CD4-positive, CD25-positive, alpha-beta regulatory T cell (primary cell): ENCODE results near the gene TMEM178A. TPM values are rescaled to one million over a fixed set of nuclear protein-coding genes. Genes with fewer than 3 reads are reported as not detected.
A peak's percentile ranks its signal among the peaks of the same experiment; 100 is the strongest.

Experiments used
- ATAC-seq, 2 donors: fragments of 150-1000 bp; cut with Tn5 transposase; one replicate each; pipeline ENCODE4 v1.10.0; 2021; ENCODE audit warnings: low read depth in 2 of 2, moderate number of reproducible peaks in 2 of 2, moderate library complexity in 1 of 2
- DNase-seq, 3 donors: peaks; one replicate each; pipeline versions ENCODE4 v3.0.0 to v3.0.0-alpha.2; 2012 to 2022; ENCODE audit warnings: mixed read lengths in 1 of 3
- H3K27ac ChIP-seq: one replicate; pipeline ENCODE4 v1.7.0; 2013; ENCODE audit warnings: mild to moderate bottlenecking, low read length; ENCODE audit not compliant: insufficient read depth, poor library complexity, severe bottlenecking
- H3K27me3 ChIP-seq: one replicate; pipeline ENCODE4 v1.7.0; 2013; ENCODE audit warnings: low read length; ENCODE audit not compliant: control insufficient read depth, insufficient read depth
- H3K36me3 ChIP-seq: one replicate; pipeline ENCODE4 v1.7.0; 2013; ENCODE audit warnings: mild to moderate bottlenecking, low read length, moderate library complexity; ENCODE audit not compliant: control insufficient read depth, insufficient read depth
- H3K4me1 ChIP-seq: 2 replicates; pipeline ENCODE4 v1.7.0; 2013; ENCODE audit warnings: mild to moderate bottlenecking, low read length; ENCODE audit not compliant: insufficient read depth, control insufficient read depth, poor library complexity, severe bottlenecking
- H3K4me3 ChIP-seq: one replicate; pipeline ENCODE4 v1.7.0; 2013; ENCODE audit warnings: low read depth, mild to moderate bottlenecking, low read length, moderate library complexity
- H3K9me3 ChIP-seq, 2 experiments: 1 replicate in 1 of 2; 2 replicates in 1 of 2; pipeline ENCODE4 v1.7.0; 2013; ENCODE audit warnings: low read length in 2 of 2, mild to moderate bottlenecking in 1 of 2, moderate library complexity in 1 of 2; ENCODE audit not compliant: control insufficient read depth in 2 of 2
- H3K27ac Mint-ChIP-seq, 3 donors: one replicate each; pipeline ENCODE4 v1.8.0; 2020 to 2022; ENCODE audit warnings: mild to moderate bottlenecking in 3 of 3, mixed read lengths in 3 of 3, moderate library complexity in 2 of 3
- H3K27me3 Mint-ChIP-seq: one replicate; pipeline ENCODE4 v1.8.0; 2022; ENCODE audit warnings: mild to moderate bottlenecking, mixed read lengths
- H3K36me3 Mint-ChIP-seq: one replicate; pipeline ENCODE4 v1.8.0; 2020; ENCODE audit warnings: mixed read lengths
- H3K4me1 Mint-ChIP-seq, 4 donors: one replicate each; pipeline ENCODE4 v1.8.0; 2020 to 2022; ENCODE audit warnings: mixed read lengths in 4 of 4, mild to moderate bottlenecking in 1 of 4
- H3K4me3 Mint-ChIP-seq, 4 donors: one replicate each; pipeline ENCODE4 v1.8.0; 2020 to 2022; ENCODE audit warnings: mild to moderate bottlenecking in 4 of 4, mixed read lengths in 4 of 4, moderate library complexity in 3 of 4
- H3K9me3 Mint-ChIP-seq, 7 donors: one replicate each; pipeline ENCODE4 v1.8.0; 2020 to 2022; ENCODE audit warnings: mixed read lengths in 7 of 7, mild to moderate bottlenecking in 3 of 7, moderate library complexity in 2 of 7
- polyA plus RNA-seq, 4 donors: library from polyadenylated mRNA; unstranded; fragments of 300-500 nt; fragmentation: Illumina TruSeq; gene quantifications; one replicate each; pipeline ENCODE4 v1.2.3, GENCODE V29; 2021
- total RNA-seq: library from RNA; stranded (reverse); gene quantifications from one replicate; pipeline ENCODE4 v1.2.3, GENCODE V29; 2022

Gene TMEM178A
- total RNA-seq (not detected), polyA plus RNA-seq (not detected)

GRCh38 chr2:39665811-39666490, at the start of gene TMEM178A:
Gene TMEM178A, plus strand, starts transcription at chr2:39665917. Its CDS starts 58 bp downstream, at chr2:39665975.
- Histone ChIP-seq H3K4me1 (peaks cover 4% of the 10 kb centered on the region), H3K4me3 (no peak within 1 kb of the TSS), H3K27ac (no peak within 1 kb of the TSS), H3K9me3 (no peaks in the 10 kb centered on the region), H3K36me3 (no peaks in the 10 kb centered on the region), H3K27me3 (peaks cover 38% of the 10 kb centered on the region)
- H3K4me3 Mint-ChIP-seq, result peak within 1 kb of the TSS in 2 of 4 donors; percentile 58 to 61
- H3K9me3 Mint-ChIP-seq, result peaks cover 0 to 4% (median 0%) of the 10 kb centered on the region in 7 donors
- H3K4me1 Mint-ChIP-seq, result peaks cover 0 to 12% (median 5%) of the 10 kb centered on the region in 4 donors
- no peak within 1 kb of the TSS for H3K27ac Mint-ChIP-seq
- peaks cover 78% of the 10 kb centered on the region for H3K27me3 Mint-ChIP-seq
- ATAC-seq, result no peak
- DNase-seq, result no peak
- no peaks in the 10 kb centered on the region for H3K36me3 Mint-ChIP-seq

DNA sequence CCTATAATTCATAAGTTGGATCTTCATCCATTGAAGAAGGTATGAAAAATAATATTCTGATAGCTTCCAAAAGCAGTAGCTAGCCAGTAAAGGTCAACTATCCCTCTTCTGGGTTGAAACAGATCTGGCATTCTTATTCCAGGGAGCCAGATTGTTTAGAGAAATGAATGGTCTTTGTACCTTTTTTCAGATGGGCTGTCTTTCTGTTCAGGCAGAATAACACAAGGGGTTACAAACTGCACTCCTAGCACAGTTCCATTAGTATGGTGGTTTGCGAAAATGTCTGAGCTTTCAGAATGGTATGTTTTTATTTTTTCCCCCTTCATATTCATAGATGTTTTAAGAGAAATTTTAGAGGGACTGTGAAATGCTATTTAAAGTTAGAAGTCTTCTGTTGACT, 47.5 kb upstream of the TMEM178A start:
- Mint-ChIP-seq H3K9me3 (peaks cover 0 to 2% (median 0%) of the 10 kb centered on the region in 7 donors), H3K4me1 (no peaks in the 10 kb centered on the region), H3K4me3 (no peak overlapping the region), H3K27ac (no peak overlapping the region), H3K27me3 (peaks cover 27% of the 10 kb centered on the region), H3K36me3 (no peaks in the 10 kb centered on the region)
- H3K4me1 ChIP-seq, result no peaks in the 10 kb centered on the region
- H3K36me3 ChIP-seq, result no peaks in the 10 kb centered on the region
- DNase-seq (no peak), ATAC-seq (no peak)
- H3K27ac ChIP-seq, result no peak overlapping the region
- no peak overlapping the region for H3K4me3 ChIP-seq
- H3K9me3 ChIP-seq, result no peaks in the 10 kb centered on the region
- H3K27me3 ChIP-seq, result peaks cover 12% of the 10 kb centered on the region

DNA sequence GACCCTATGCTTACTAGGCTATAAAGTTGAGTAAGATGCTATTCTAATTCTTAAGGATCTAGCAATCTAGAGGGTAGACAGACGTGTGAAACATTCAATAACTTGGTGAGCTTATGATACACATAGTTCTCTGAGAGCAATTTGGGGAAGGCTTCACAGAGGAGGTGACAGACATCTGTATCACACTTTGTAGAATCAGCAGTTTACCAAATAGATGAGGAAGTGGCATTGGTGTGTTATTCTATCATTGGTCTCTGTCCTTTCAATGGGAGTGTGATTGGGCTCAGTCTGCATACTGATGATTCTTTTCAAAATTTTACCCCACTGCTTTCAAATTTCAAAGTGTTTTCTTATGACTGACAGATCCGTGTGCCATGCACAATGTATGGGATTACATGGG, 47.0 kb upstream of the TMEM178A start:
- Mint-ChIP-seq H3K36me3 (no peaks in the 10 kb centered on the region), H3K4me1 (no peaks in the 10 kb centered on the region), H3K27ac (no peak overlapping the region), H3K27me3 (peaks cover 27% of the 10 kb centered on the region), H3K4me3 (no peak overlapping the region), H3K9me3 (peaks cover 0 to 2% (median 0%) of the 10 kb centered on the region in 7 donors)
- Histone ChIP-seq H3K4me1 (no peaks in the 10 kb centered on the region), H3K36me3 (no peaks in the 10 kb centered on the region), H3K27me3 (peaks cover 12% of the 10 kb centered on the region), H3K27ac (no peak overlapping the region), H3K9me3 (no peaks in the 10 kb centered on the region), H3K4me3 (no peak overlapping the region)
- DNase-seq, result no peak
- ATAC-seq, result no peak

DNA sequence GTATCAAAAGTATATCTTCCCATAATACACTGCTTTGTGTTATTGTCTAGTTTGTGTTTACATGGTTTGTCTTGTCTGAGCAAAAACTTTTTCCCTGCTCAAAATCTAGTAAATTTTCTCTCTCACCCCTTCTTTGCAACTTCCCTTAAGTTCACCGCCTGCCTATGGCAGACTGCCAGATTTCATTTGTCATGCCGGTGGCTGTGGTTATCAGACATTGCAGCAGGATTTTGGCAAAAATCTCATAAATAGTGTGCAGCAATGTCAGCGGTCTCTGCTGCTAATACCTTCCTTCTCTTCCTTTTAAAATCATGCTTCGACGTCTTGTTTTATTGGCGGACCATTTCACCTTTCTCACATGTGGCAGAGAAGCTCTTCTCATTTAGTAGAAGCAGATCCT, 45.6 kb upstream of the TMEM178A start:
- Mint-ChIP-seq H3K36me3 (no peaks in the 10 kb centered on the region), H3K27ac (no peak overlapping the region), H3K9me3 (peaks cover 0 to 1% (median 0%) of the 10 kb centered on the region in 7 donors), H3K4me1 (no peaks in the 10 kb centered on the region), H3K4me3 (no peak overlapping the region), H3K27me3 (peaks cover 26% of the 10 kb centered on the region)
- H3K36me3 ChIP-seq, result no peaks in the 10 kb centered on the region
- DNase-seq, result peak in 1 of 3 donors; percentile 10
- no peak overlapping the region for H3K27ac ChIP-seq
- no peak overlapping the region for H3K4me3 ChIP-seq
- no peak for ATAC-seq
- H3K27me3 ChIP-seq, result peaks cover 12% of the 10 kb centered on the region
- no peaks in the 10 kb centered on the region for H3K9me3 ChIP-seq
- no peaks in the 10 kb centered on the region for H3K4me1 ChIP-seq

DNA sequence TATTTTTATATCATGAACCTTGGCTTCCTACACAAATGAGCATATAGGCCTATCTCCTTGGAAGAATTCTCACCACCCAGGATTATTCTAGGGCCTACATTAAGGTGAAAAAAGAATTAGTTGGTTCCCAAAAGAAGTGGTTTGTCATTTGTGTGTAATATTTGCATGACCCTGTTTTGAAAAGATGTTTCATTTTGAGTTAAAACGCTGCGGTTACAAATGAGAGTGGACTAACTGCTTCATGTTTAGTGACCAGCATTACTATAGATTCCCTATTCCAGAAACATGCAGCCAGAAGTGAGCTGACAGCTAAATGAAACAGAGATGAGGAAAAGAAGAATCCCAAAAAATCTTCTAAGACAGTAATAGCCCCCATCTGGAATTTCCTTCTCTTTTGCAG, 44.1 kb upstream of the TMEM178A start:
- ATAC-seq (no peak), DNase-seq (no peak)
- Mint-ChIP-seq H3K27me3 (peaks cover 22% of the 10 kb centered on the region), H3K27ac (no peak overlapping the region), H3K4me1 (no peaks in the 10 kb centered on the region), H3K4me3 (no peak overlapping the region), H3K9me3 (peaks cover 0 to 1% (median 0%) of the 10 kb centered on the region in 7 donors), H3K36me3 (no peaks in the 10 kb centered on the region)
- no peaks in the 10 kb centered on the region for H3K9me3 ChIP-seq
- H3K4me3 ChIP-seq, result no peak overlapping the region
- H3K4me1 ChIP-seq, result no peaks in the 10 kb centered on the region
- H3K27ac ChIP-seq, result no peak overlapping the region
- no peaks in the 10 kb centered on the region for H3K36me3 ChIP-seq
- peaks cover 11% of the 10 kb centered on the region for H3K27me3 ChIP-seq

GRCh38 chr2:39622860-39623259, 42.9 kb upstream of the TMEM178A start:
- peaks cover 7% of the 10 kb centered on the region for H3K27me3 ChIP-seq
- Mint-ChIP-seq H3K36me3 (no peaks in the 10 kb centered on the region), H3K4me1 (no peaks in the 10 kb centered on the region), H3K27me3 (peaks cover 13% of the 10 kb centered on the region), H3K9me3 (peaks cover 0 to 1% (median 0%) of the 10 kb centered on the region in 7 donors), H3K27ac (no peak overlapping the region), H3K4me3 (no peak overlapping the region)
- no peak overlapping the region for H3K27ac ChIP-seq
- no peak for DNase-seq
- no peaks in the 10 kb centered on the region for H3K36me3 ChIP-seq
- no peaks in the 10 kb centered on the region for H3K4me1 ChIP-seq
- H3K9me3 ChIP-seq, result no peaks in the 10 kb centered on the region
- ATAC-seq, result no peak
- no peak overlapping the region for H3K4me3 ChIP-seq

- Mint-ChIP-seq H3K4me3 (no peak overlapping the region), H3K27ac (no peak overlapping the region), H3K27me3 (peaks cover 12% of the 10 kb centered on the region), H3K36me3 (no peaks in the 10 kb centered on the region), H3K9me3 (peaks cover 0 to 1% (median 0%) of the 10 kb centered on the region in 7 donors), H3K4me1 (no peaks in the 10 kb centered on the region)
- no peak for ATAC-seq
- Histone ChIP-seq H3K4me1 (no peaks in the 10 kb centered on the region), H3K36me3 (no peaks in the 10 kb centered on the region), H3K27me3 (peaks cover 5% of the 10 kb centered on the region), H3K27ac (no peak overlapping the region), H3K4me3 (no peak overlapping the region), H3K9me3 (no peaks in the 10 kb centered on the region)
- DNase-seq, result no peak
Measured at GRCh38 chr2:39623917-39624316, 41.8 kb upstream of the TMEM178A start.
